NB4 (cell line): ENCODE measurements around the gene DCTN2.
"Not testable (repeated sequence)": the region's sequence is repeated elsewhere in the genome, so short reads cannot be mapped to it uniquely, and the experiment has no call there.

ENCODE experiments used
- DNase-seq: peaks from one replicate; pipeline ENCODE4 v3.0.0; 2010; ENCODE audit warnings: low read depth
- H3K4me3 ChIP-seq: one replicate; pipeline ENCODE4 v1.5.1; 2011; ENCODE audit warnings: mild to moderate bottlenecking, low read depth, low read length, moderate library complexity
- CTCF ChIP-seq: IDR thresholded peaks from one replicate; pipeline ENCODE4 v1.5.1; 2012; ENCODE audit warnings: low read depth, low read length
- MAX ChIP-seq: IDR thresholded peaks from 2 replicates; pipeline ENCODE4 v1.6.1; 2011; ENCODE audit warnings: low read depth, low read length
- MYC ChIP-seq: IDR thresholded peaks from 2 replicates; pipeline ENCODE4 v1.6.1; 2011; ENCODE audit warnings: low read depth, low read length
- POLR2A ChIP-seq: IDR thresholded peaks from 2 replicates; pipeline ENCODE4 v1.6.1; 2011; ENCODE audit warnings: mild to moderate bottlenecking; ENCODE audit not compliant: insufficient read length; ENCODE audit errors: extremely low read depth

DCTN2 gene

GRCh38 chr12:57497223-57498131 lies 49.5 kb downstream of the DCTN2 start:
- DNase-seq, result no peak
- TF ChIP-seq MAX (no peak), MYC (no peak), POLR2A (no peak), CTCF (no peak)

GRCh38 chr12:57496822-57497221 lies 50.2 kb downstream of the DCTN2 start:
- no peak overlapping the region for H3K4me3 ChIP-seq
- DNase-seq, result peak; percentile 28
- TF ChIP-seq MAX, result no peak
- TF ChIP-seq POLR2A, result no peak
- TF ChIP-seq MYC, result no peak
- TF ChIP-seq CTCF, result no peak

More at GRCh38 chr12:57497223-57498131, 49.5 kb downstream of the DCTN2 start:
- no peak overlapping the region for H3K4me3 ChIP-seq

GRCh38 chr12:57495051-57495701 lies 51.8 kb downstream of the DCTN2 start:
- not testable (repeated sequence) for DNase-seq, H3K4me3 ChIP-seq

GRCh38 chr12:57491393-57492280 lies 55.4 kb downstream of the DCTN2 start:
- no peak overlapping the region for H3K4me3 ChIP-seq
- TF ChIP-seq CTCF (peak; percentile 25), MAX (no peak), POLR2A (no peak), MYC (no peak)
- peak; percentile 27 for DNase-seq

- no peak overlapping the region for H3K4me3 ChIP-seq
- DNase-seq, result no peak
- TF ChIP-seq MYC (no peak), MAX (no peak), POLR2A (no peak)
These were observed 56.9 kb downstream of the DCTN2 start for GRCh38 chr12:57490126-57490525.

GRCh38 chr12:57489157-57489641 lies 57.8 kb downstream of the DCTN2 start:
- TF ChIP-seq CTCF, result no peak
- TF ChIP-seq MAX, result no peak
- no peak for TF ChIP-seq MYC
- TF ChIP-seq POLR2A, result no peak
- H3K4me3 ChIP-seq, result peak overlapping the region; percentile 99
- peak; percentile 23 for DNase-seq
